Amniotic stem cell (primary cell): ENCODE measurements around the gene RBM41.

Source experiments
- DNase-seq: peaks from one replicate; lab custom pipeline; 2025; lab: John Stamatoyannopoulos, UW

RBM41 gene

DNA sequence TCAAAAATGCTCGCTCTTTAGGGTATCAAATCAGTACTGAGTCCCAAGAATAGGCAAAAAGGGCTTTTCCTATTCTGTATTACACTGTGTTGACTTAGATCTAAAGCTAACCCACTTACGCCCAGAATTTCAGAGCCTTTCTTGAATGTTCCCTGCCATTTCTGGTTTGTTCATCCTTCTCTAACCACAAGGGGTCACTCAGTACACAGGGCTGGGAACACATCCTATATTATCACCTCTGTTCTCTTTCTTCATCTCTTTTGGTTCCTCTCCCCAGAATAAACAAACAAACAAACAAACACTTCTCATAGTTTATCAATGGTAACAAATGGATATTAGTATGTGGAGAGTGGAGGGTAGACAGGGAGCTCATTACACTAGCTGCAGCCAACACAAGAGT, 93.1 kb downstream of the RBM41 start:
- DNase-seq: no peak

DNA sequence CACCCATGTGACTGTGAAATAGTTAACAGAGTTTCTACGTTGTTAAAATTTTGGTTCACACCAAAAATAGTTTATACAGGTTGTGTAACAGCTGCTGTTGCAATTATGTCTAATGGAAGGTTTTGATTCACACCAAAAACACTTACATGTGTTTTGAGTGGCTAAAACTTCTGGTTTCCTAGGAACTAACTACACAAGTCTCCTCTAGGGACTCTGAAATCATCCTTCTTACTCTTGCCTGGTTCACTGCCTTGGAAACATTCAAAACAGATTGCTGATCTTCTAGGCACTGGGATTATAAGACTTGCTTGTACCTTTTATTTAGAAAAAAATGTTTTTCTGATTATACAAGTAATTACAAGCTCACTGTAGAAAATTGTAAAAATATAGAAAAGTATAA, 103.7 kb downstream of the RBM41 start:
- no peak for DNase-seq
